DND-41 (cell line): ENCODE measurements around the gene CAD.

Experiments used
- CTCF ChIP-seq: IDR thresholded peaks from 2 replicates; pipeline ENCODE4 v1.5.1; 2012; ENCODE audit warnings: borderline replicate concordance, low read length, moderate library complexity, mild to moderate bottlenecking; ENCODE audit not compliant: poor library complexity, severe bottlenecking; ENCODE audit errors: extremely low read depth
- EZH2 ChIP-seq: IDR thresholded peaks from 3 replicates; pipeline ENCODE4 v1.6.1; 2012; ENCODE audit warnings: borderline replicate concordance, low read depth, mild to moderate bottlenecking, moderate library complexity, low read length, inconsistent platforms; ENCODE audit not compliant: severe bottlenecking

- no peak for TF ChIP-seq CTCF
- TF ChIP-seq EZH2, result no peak
Observed at GRCh38 chr2:27216416-27217137, 592 bp upstream of the CAD start.
